Measurements from ENCODE around the gene SCFD2. TPM values are rescaled to one million over a fixed set of nuclear protein-coding genes. Genes with fewer than 3 reads are reported as not detected.

SCFD2 gene
- total RNA-seq, 4 donors from 2014 or later = 24.7 to 49.2 (median 33.9) TPM

- no peak overlapping the region for H3K4me3 ChIP-seq
- no peak for DNase-seq (ENCODE audit: low spot score in 2 of 2)
- TF ChIP-seq POLR2A (IDR thresholded peaks at IDR 0.05) = no peak
- no peak for TF ChIP-seq EP300 (IDR thresholded peaks at IDR 0.05)
- TF ChIP-seq CTCF (IDR thresholded peaks at IDR 0.05) = no peak
- H3K4me1 ChIP-seq = no peaks in the 10 kb centered on the region
- no peak overlapping the region for H3K27ac ChIP-seq
- peaks cover 0 to 10% (median 0%) of the 10 kb centered on the region in 4 donors for H3K9me3 ChIP-seq
- no peaks in the 10 kb centered on the region for H3K27me3 ChIP-seq
- 88 to 96% methylated on average over 1 of the region's 1 CpG for WGBS, 2 donors
- H3K36me3 ChIP-seq = peaks cover 0 to 10% (median 0%) of the 10 kb centered on the region in 3 donors
Observed at GRCh38 chr4:53173576-53173975, 192.3 kb downstream of the SCFD2 start.

GRCh38 chr4:53171797-53172196, 194.1 kb downstream of the SCFD2 start:
- H3K27me3 ChIP-seq = no peaks in the 10 kb centered on the region
- H3K36me3 ChIP-seq = no peaks in the 10 kb centered on the region
- H3K4me3 ChIP-seq = no peak overlapping the region
- H3K27ac ChIP-seq = no peak overlapping the region
- TF ChIP-seq CTCF (IDR thresholded peaks at IDR 0.05) = no peak
- no peak for TF ChIP-seq EP300 (IDR thresholded peaks at IDR 0.05)
- no peak for TF ChIP-seq POLR2A (IDR thresholded peaks at IDR 0.05)
- H3K9me3 ChIP-seq = no peaks in the 10 kb centered on the region
- no peak for DNase-seq (ENCODE audit: low spot score in 2 of 2)
- WGBS, 2 donors = 96 to 99% methylated on average over 3 of the region's 3 CpGs
- no peaks in the 10 kb centered on the region for H3K4me1 ChIP-seq

GRCh38 chr4:53169695-53170617, 195.9 kb downstream of the SCFD2 start:
- H3K36me3 ChIP-seq = no peaks in the 10 kb centered on the region
- H3K4me3 ChIP-seq = no peak overlapping the region
- WGBS, 2 donors = 80 to 89% methylated on average over 5 of the region's 5 CpGs
- H3K9me3 ChIP-seq = no peaks in the 10 kb centered on the region
- no peak overlapping the region for H3K27ac ChIP-seq
- no peaks in the 10 kb centered on the region for H3K4me1 ChIP-seq
- DNase-seq (ENCODE audit: low spot score in 2 of 2) = no peak
- H3K27me3 ChIP-seq = no peaks in the 10 kb centered on the region
- TF ChIP-seq EP300 (IDR thresholded peaks at IDR 0.05) (no peak), POLR2A (IDR thresholded peaks at IDR 0.05) (no peak), CTCF (IDR thresholded peaks at IDR 0.05) (no peak)

- DNase-seq (ENCODE audit: low spot score in 2 of 2) = no peak
- no peak for TF ChIP-seq EP300 (IDR thresholded peaks at IDR 0.05)
- TF ChIP-seq CTCF (IDR thresholded peaks at IDR 0.05) = no peak
- TF ChIP-seq POLR2A (IDR thresholded peaks at IDR 0.05) = no peak
- H3K36me3 ChIP-seq = no peaks in the 10 kb centered on the region
Observed at GRCh38 chr4:53168228-53168627, 197.6 kb downstream of the SCFD2 start.

GRCh38 chr4:53162969-53163368, 202.9 kb downstream of the SCFD2 start:
- no peaks in the 10 kb centered on the region for H3K27me3 ChIP-seq
- WGBS, 2 donors = 65 to 68% methylated on average over 2 of the region's 2 CpGs
- H3K4me3 ChIP-seq = no peak overlapping the region
- H3K4me1 ChIP-seq = peaks cover 0 to 10% (median 3%) of the 10 kb centered on the region in 4 donors
- no peak for TF ChIP-seq EP300 (IDR thresholded peaks at IDR 0.05)
- no peak for TF ChIP-seq CTCF (IDR thresholded peaks at IDR 0.05)
- no peak for TF ChIP-seq POLR2A (IDR thresholded peaks at IDR 0.05)
- no peak overlapping the region for H3K27ac ChIP-seq
- H3K9me3 ChIP-seq = no peaks in the 10 kb centered on the region
- no peaks in the 10 kb centered on the region for H3K36me3 ChIP-seq
- DNase-seq (ENCODE audit: low spot score in 2 of 2) = no peak

More at GRCh38 chr4:53168228-53168627, 197.6 kb downstream of the SCFD2 start:
- Histone ChIP-seq H3K9me3 (no peaks in the 10 kb centered on the region), H3K4me3 (no peak overlapping the region), H3K4me1 (no peaks in the 10 kb centered on the region), H3K27ac (no peak overlapping the region), H3K27me3 (no peaks in the 10 kb centered on the region)
- WGBS, 2 donors = 98% methylated on average over 1 of the region's 1 CpG
